Calu3 (cell line): ENCODE measurements around the gene CCDC28B. TPM values are rescaled to one million over a fixed set of nuclear protein-coding genes. Genes with fewer than 3 reads are reported as not detected.
"Not testable (repeated sequence)": the region's sequence is repeated elsewhere in the genome, so short reads cannot be mapped to it uniquely, and the experiment has no call there.

ENCODE experiments used
- BruUV-seq: library from RNA; stranded (reverse); fragments of 400-500 nt; replicated peaks from 2 replicates; lab custom pipeline; 2021; lab: Mats Ljungman, UMichigan
- CTCF ChIA-PET: fragments of 300-600 bp; sonication (Branson Sonifier 250); formaldehyde crosslinking; loops from one replicate; lab custom pipeline; 2022; ENCODE audit warnings: antibody characterized with exemption; lab: Charles Lee
- DNase-seq: peaks from one replicate; pipeline ENCODE4 v3.0.0; 2022
- H3K27ac Mint-ChIP-seq: one replicate; pipeline ENCODE4 v1.8.0; 2022; ENCODE audit warnings: mixed read lengths; ENCODE audit not compliant: unreplicated experiment
- H3K27me3 Mint-ChIP-seq: one replicate; pipeline ENCODE4 v1.8.0; 2022; ENCODE audit warnings: mixed read lengths; ENCODE audit not compliant: unreplicated experiment
- H3K36me3 Mint-ChIP-seq: one replicate; pipeline ENCODE4 v1.8.0; 2022; ENCODE audit warnings: mild to moderate bottlenecking, moderate library complexity, mixed read lengths; ENCODE audit not compliant: insufficient read depth, unreplicated experiment
- H3K4me1 Mint-ChIP-seq: one replicate; pipeline ENCODE4 v1.8.0; 2022; ENCODE audit warnings: mild to moderate bottlenecking, low read depth, mixed read lengths; ENCODE audit not compliant: unreplicated experiment
- H3K4me3 Mint-ChIP-seq: one replicate; pipeline ENCODE4 v1.8.0; 2022; ENCODE audit warnings: mild to moderate bottlenecking, low read depth, moderate library complexity, mixed read lengths; ENCODE audit not compliant: unreplicated experiment
- H3K9me3 Mint-ChIP-seq: one replicate; pipeline ENCODE4 v1.8.0; 2022; ENCODE audit warnings: low read depth, mixed read lengths; ENCODE audit not compliant: unreplicated experiment
- intact Hi-C: fragments of 100-400 bp; cut with micrococcal nuclease; formaldehyde crosslinking; loops from one replicate; pipeline ENCODE4 v1.10.0; 2022; ENCODE audit not compliant: unreplicated experiment
- total RNA-seq: library from RNA; stranded (reverse); gene quantifications from 2 replicates; pipeline ENCODE4 v1.2.3, GENCODE V29; 2022
- TF ChIP-seq, protein P1 (sequence below): fragments of 200-600 bp; IDR thresholded peaks from one replicate; pipeline ENCODE4 v1.8.0; 2022; ENCODE audit warnings: antibody characterized with exemption; ENCODE audit not compliant: unreplicated experiment

The CCDC28B gene
- total RNA-seq, 1 experiment from 2014 or later, result 8.2 TPM

- Mint-ChIP-seq H3K4me1 (no peaks in the 10 kb centered on the region), H3K9me3 (no peaks in the 10 kb centered on the region), H3K36me3 (peaks cover 54% of the 10 kb centered on the region), H3K27me3 (no peaks in the 10 kb centered on the region), H3K27ac (no peak overlapping the region), H3K4me3 (no peak overlapping the region)
- TF ChIP-seq, protein P1, sequence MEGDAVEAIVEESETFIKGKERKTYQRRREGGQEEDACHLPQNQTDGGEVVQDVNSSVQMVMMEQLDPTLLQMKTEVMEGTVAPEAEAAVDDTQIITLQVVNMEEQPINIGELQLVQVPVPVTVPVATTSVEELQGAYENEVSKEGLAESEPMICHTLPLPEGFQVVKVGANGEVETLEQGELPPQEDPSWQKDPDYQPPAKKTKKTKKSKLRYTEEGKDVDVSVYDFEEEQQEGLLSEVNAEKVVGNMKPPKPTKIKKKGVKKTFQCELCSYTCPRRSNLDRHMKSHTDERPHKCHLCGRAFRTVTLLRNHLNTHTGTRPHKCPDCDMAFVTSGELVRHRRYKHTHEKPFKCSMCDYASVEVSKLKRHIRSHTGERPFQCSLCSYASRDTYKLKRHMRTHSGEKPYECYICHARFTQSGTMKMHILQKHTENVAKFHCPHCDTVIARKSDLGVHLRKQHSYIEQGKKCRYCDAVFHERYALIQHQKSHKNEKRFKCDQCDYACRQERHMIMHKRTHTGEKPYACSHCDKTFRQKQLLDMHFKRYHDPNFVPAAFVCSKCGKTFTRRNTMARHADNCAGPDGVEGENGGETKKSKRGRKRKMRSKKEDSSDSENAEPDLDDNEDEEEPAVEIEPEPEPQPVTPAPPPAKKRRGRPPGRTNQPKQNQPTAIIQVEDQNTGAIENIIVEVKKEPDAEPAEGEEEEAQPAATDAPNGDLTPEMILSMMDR, result no peak
- DNase-seq, result no peak
- intact Hi-C loops, result no loop called here
- CTCF ChIA-PET, result no interaction called here
- no TSS peak for BruUV-seq
These were observed 37.0 kb upstream of the CCDC28B start for GRCh38 chr1:32163405-32163804.

GRCh38 chr1:32165633-32166032 lies 34.8 kb upstream of the CCDC28B start:
- H3K4me3 Mint-ChIP-seq, intact Hi-C loops, H3K27ac Mint-ChIP-seq, BruUV-seq, H3K4me1 Mint-ChIP-seq, DNase-seq, CTCF ChIA-PET, H3K27me3 Mint-ChIP-seq, H3K9me3 Mint-ChIP-seq: not testable (repeated sequence)
- peaks cover 55% of the 10 kb centered on the region for H3K36me3 Mint-ChIP-seq

GRCh38 chr1:32170991-32171390 lies 29.4 kb upstream of the CCDC28B start:
- no peak overlapping the region for H3K4me3 Mint-ChIP-seq
- TF ChIP-seq, protein P1, result no peak
- intact Hi-C loops, result no loop called here
- no peak for DNase-seq
- peaks cover 50% of the 10 kb centered on the region for H3K36me3 Mint-ChIP-seq
- H3K27me3 Mint-ChIP-seq, result no peaks in the 10 kb centered on the region
- H3K4me1 Mint-ChIP-seq, result peaks cover 7% of the 10 kb centered on the region
- H3K9me3 Mint-ChIP-seq, result no peaks in the 10 kb centered on the region
- CTCF ChIA-PET, result no interaction called here
- no TSS peak for BruUV-seq
- H3K27ac Mint-ChIP-seq, result no peak overlapping the region

GRCh38 chr1:32172621-32173245 lies 27.7 kb upstream of the CCDC28B start:
- no peaks in the 10 kb centered on the region for H3K9me3 Mint-ChIP-seq
- TF ChIP-seq, protein P1, result no peak
- H3K4me3 Mint-ChIP-seq, result no peak overlapping the region
- CTCF ChIA-PET, result interaction anchor here (0.6 kb wide), 2 partner anchors 14 to 272 kb away, joined by 4 read pairs; no protein-coding TSS in a partner anchor
- intact Hi-C loops, result no loop called here
- no TSS peak for BruUV-seq
- no peak for DNase-seq
- H3K27me3 Mint-ChIP-seq, result no peaks in the 10 kb centered on the region
- peaks cover 7% of the 10 kb centered on the region for H3K4me1 Mint-ChIP-seq
- no peak overlapping the region for H3K27ac Mint-ChIP-seq
- H3K36me3 Mint-ChIP-seq, result peaks cover 49% of the 10 kb centered on the region
